ENCODE results near the gene HBG1. TPM values are rescaled to one million over a fixed set of nuclear protein-coding genes. Genes with fewer than 3 reads are reported as not detected.

Gene HBG1
- not detected in 2 replicates for total RNA-seq

GRCh38 chr11:5249807-5250396 lies at the start of gene HBG1:
TSS of gene HBG1 (minus strand) at chr11:5249857. CDS start at chr11:5249804, 53 bp downstream.

GRCh38 chr11:5269715-5270147 lies 20.1 kb upstream of the HBG1 start, which contains the start of gene HBE1:
TSS of gene HBE1 (minus strand) at chr11:5269945. CDS start at chr11:5269890, 55 bp downstream.

GRCh38 chr11:5254646-5255413 lies 5.2 kb upstream of the HBG1 start, which contains the start of gene HBG2:
TSS of gene HBG2 (minus strand) at chr11:5254781. CDS start at chr11:5254728, 53 bp downstream.

GRCh38 chr11:5234381-5234834 lies 15.2 kb downstream of the HBG1 start, which contains the start of gene HBD:
TSS of gene HBD (minus strand) at chr11:5234483. CDS start at chr11:5234433, 50 bp downstream.

GRCh38 chr11:5226732-5227310 lies 22.8 kb downstream of the HBG1 start, which contains the start of gene HBB:
TSS of gene HBB (minus strand) at chr11:5227071. CDS start at chr11:5227021, 50 bp downstream.

GRCh38 chr11:5200582-5200981 lies 49.1 kb downstream of the HBG1 start, which contains the start of gene OR51V1:
TSS of gene OR51V1 (minus strand) at chr11:5200682. CDS start at chr11:5200682, 0 bp downstream.

Other genes with a start within 250 kb of the HBG1 start
- gene OR52J3, start 203.3 kb downstream of the HBG1 start, total RNA-seq = not detected in 2 replicates
- not detected in 2 replicates for gene OR52E2, start 190.2 kb downstream of the HBG1 start, total RNA-seq
- gene OR52E1, start 180.3 kb downstream of the HBG1 start, total RNA-seq = not detected in 2 replicates
- not detected in 2 replicates for gene OR52A5, start 111.5 kb downstream of the HBG1 start, total RNA-seq
- not detected in 2 replicates for gene OR52A1, start 95.1 kb downstream of the HBG1 start, total RNA-seq
- gene OR51V1, start 49.2 kb downstream of the HBG1 start, total RNA-seq = not detected in 2 replicates
- not detected in 2 replicates for gene HBB, start 22.8 kb downstream of the HBG1 start, total RNA-seq
- not detected in 2 replicates for gene HBD, start 15.4 kb downstream of the HBG1 start, total RNA-seq
- 0.18 TPM in 1 of 2 replicates, not detected in the other for gene HBG2, start 4.9 kb upstream of the HBG1 start, total RNA-seq
- 0.18 TPM in 1 of 2 replicates, not detected in the other for gene HBE1, start 20.1 kb upstream of the HBG1 start, total RNA-seq
- not detected in 2 replicates for gene OR51B4, start 52.1 kb upstream of the HBG1 start, total RNA-seq
- not detected in 2 replicates for gene OR51B2, start 74.4 kb upstream of the HBG1 start, total RNA-seq
- gene OR51B5, start 93.7 kb upstream of the HBG1 start, total RNA-seq = not detected in 2 replicates
- not detected in 2 replicates for gene OR51B6, start 101.7 kb upstream of the HBG1 start, total RNA-seq
- not detected in 2 replicates for gene OR51M1, start 134.0 kb upstream of the HBG1 start, total RNA-seq
- gene OR51Q1, start 172.3 kb upstream of the HBG1 start, total RNA-seq = not detected in 2 replicates
- gene OR51I1, start 191.7 kb upstream of the HBG1 start, total RNA-seq = not detected in 2 replicates
- not detected in 2 replicates for gene OR51I2, start 199.5 kb upstream of the HBG1 start, total RNA-seq
- not detected in 2 replicates for gene OR52D1, start 238.8 kb upstream of the HBG1 start, total RNA-seq